GM12865 (cell line): Measurements from ENCODE around the gene LEMD2.

ENCODE experiments used
- DNase-seq: peaks from one replicate; pipeline ENCODE4 v3.0.0; 2010; ENCODE audit warnings: low read depth
- H3K4me3 ChIP-seq: 2 replicates; pipeline ENCODE4 v1.5.1; 2011; ENCODE audit warnings: mild to moderate bottlenecking, low read depth, low read length, control low read depth
- CTCF ChIP-seq: IDR thresholded peaks from 2 replicates; pipeline ENCODE4 v1.5.1; 2011; ENCODE audit warnings: low read length, control low read depth, low read depth, inconsistent platforms; ENCODE audit not compliant: insufficient read depth; ENCODE audit errors: missing control alignments

The LEMD2 gene

DNA sequence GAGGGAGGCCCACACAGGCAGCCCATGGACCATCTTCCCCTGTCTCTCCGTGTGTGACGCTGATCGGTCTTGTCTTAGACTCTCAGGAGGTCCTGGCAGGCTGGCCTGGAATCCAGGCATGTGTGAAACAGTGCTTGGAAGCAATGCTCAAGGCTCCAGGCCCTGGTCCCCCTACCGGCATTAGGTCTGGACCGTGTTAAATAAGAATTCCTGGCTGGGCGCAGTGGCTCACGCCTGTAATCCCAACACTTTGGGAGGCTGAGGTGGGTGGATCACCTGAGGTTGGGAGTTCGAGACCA is 55.3 kb downstream of the LEMD2 start:
- DNase-seq: no peak
- TF ChIP-seq CTCF: no peak
- no peak overlapping the region for H3K4me3 ChIP-seq

- TF ChIP-seq CTCF: no peak
- H3K4me3 ChIP-seq: no peak overlapping the region
- DNase-seq: no peak
These were observed 55.9 kb downstream of the LEMD2 start for GRCh38 chr6:33732817-33733708.

DNA sequence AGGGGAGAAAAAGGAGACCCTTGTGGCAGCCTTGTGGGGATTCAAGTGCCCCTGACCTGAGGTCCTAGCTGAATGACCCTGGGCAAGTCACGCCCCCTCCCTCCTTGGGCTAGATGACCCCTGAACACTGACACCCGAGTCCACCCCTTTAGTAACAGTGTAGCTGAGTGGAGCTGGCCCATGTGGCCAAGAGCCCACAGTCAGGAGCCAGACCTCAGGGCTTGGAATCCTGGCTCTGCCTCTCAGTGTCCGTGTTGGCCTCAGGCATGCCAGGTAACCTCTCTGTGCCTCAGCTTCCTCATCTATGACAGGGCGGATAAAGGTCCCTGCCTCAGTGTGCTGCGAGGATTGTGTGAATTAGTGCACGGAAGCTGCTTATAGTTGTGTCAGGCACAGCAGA is 56.5 kb downstream of the LEMD2 start:
- TF ChIP-seq CTCF: no peak
- DNase-seq: no peak
- H3K4me3 ChIP-seq: no peak overlapping the region

GRCh38 chr6:33731751-33732282 is 57.1 kb downstream of the LEMD2 start:
- no peak for DNase-seq
- no peak for TF ChIP-seq CTCF
- H3K4me3 ChIP-seq: no peak overlapping the region

GRCh38 chr6:33731035-33731434 is 57.9 kb downstream of the LEMD2 start:
- no peak overlapping the region for H3K4me3 ChIP-seq
- no peak for DNase-seq
- no peak for TF ChIP-seq CTCF

DNA sequence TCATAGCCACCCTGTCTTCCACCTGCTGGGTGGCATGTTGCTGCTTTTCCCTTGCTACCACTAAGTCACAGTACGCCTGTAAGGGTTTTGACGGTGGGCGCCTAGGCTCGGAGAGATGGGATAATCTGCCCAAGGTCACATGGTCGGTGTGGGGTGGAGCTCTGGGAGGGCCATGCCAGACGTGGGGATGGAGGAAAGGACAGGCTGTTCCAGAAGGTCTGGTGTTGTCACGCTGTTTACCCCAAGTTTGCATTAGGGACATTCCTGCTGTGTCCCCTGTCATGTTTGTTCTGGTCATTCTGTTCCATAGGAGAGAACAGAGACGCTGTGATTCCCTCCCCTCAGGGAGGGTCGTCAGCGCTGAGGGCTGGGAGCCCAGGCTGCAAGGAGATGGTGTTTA is 58.3 kb downstream of the LEMD2 start:
- no peak for DNase-seq
- H3K4me3 ChIP-seq: no peak overlapping the region
- no peak for TF ChIP-seq CTCF

DNA sequence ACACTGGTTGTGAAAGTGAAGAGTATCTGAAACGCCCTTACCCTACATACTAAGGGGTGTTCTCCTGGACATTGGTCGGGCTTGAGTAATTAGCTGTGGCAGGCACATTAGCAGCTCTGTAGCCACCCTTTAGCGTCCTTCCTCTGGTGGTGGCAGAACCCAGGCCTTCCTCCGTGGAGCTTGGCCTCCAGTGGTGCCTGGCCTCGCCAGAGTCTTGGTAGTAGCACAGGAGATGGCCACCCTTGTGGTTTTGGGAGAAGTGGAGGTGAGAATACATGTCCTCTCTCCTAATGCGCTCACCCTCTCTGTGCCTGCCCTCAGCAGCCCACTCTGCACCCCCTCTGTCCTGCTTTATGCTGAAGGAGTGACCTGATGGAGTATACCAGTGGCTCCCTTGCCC is 59.9 kb downstream of the LEMD2 start:
- TF ChIP-seq CTCF: no peak
- no peak overlapping the region for H3K4me3 ChIP-seq
- no peak for DNase-seq
